Choroid plexus epithelial cell (primary cell): ENCODE data around the gene CALY.
A peak's percentile ranks its signal among the peaks of the same experiment; 100 is the strongest.
"Not testable (repeated sequence)": the region's sequence is repeated elsewhere in the genome, so short reads cannot be mapped to it uniquely, and the experiment has no call there.

Experiments used
- DNase-seq: peaks from one replicate; pipeline ENCODE4 v3.0.0-alpha.2; 2010; ENCODE audit warnings: low read depth
- H3K4me3 ChIP-seq: 2 replicates; pipeline ENCODE4 v1.5.1; 2011; ENCODE audit warnings: low read depth, mild to moderate bottlenecking, control low read depth, low read length, moderate library complexity
- CTCF ChIP-seq: conservative IDR thresholded peaks from 2 replicates; pipeline ENCODE4 v1.5.1; 2011; ENCODE audit warnings: low read depth, mild to moderate bottlenecking, control low read depth, inconsistent platforms, low read length, moderate library complexity

Gene CALY

GRCh38 chr10:133327651-133328357 is 8.9 kb downstream of the CALY start:
- no peak overlapping the region for H3K4me3 ChIP-seq
- TF ChIP-seq CTCF = no peak
- no peak for DNase-seq

GRCh38 chr10:133326745-133327650 is 9.7 kb downstream of the CALY start:
- no peak overlapping the region for H3K4me3 ChIP-seq
- TF ChIP-seq CTCF = no peak
- DNase-seq = peak; percentile 42

- DNase-seq = no peak
- peak overlapping the region; percentile 51 for H3K4me3 ChIP-seq
- no peak for TF ChIP-seq CTCF
Observed at GRCh38 chr10:133326223-133326551, 10.5 kb downstream of the CALY start.

- peak overlapping the region; percentile 51 for H3K4me3 ChIP-seq
- DNase-seq = no peak
- no peak for TF ChIP-seq CTCF
Observed at GRCh38 chr10:133325440-133326222, 11.1 kb downstream of the CALY start.

- H3K4me3 ChIP-seq = no peak overlapping the region
- no peak for TF ChIP-seq CTCF
- DNase-seq = no peak
Observed at GRCh38 chr10:133324857-133325260, 11.8 kb downstream of the CALY start.

GRCh38 chr10:133324198-133324792 is 12.4 kb downstream of the CALY start:
- DNase-seq = peak; percentile 72
- H3K4me3 ChIP-seq = peak overlapping the region; percentile 41
- no peak for TF ChIP-seq CTCF

GRCh38 chr10:133322064-133322709 is 14.5 kb downstream of the CALY start:
- not testable (repeated sequence) for H3K4me3 ChIP-seq, DNase-seq

- DNase-seq, H3K4me3 ChIP-seq: not testable (repeated sequence)
Observed at GRCh38 chr10:133320852-133321422, 15.8 kb downstream of the CALY start.
